Measurements from ENCODE around the gene AMPH.

DNA sequence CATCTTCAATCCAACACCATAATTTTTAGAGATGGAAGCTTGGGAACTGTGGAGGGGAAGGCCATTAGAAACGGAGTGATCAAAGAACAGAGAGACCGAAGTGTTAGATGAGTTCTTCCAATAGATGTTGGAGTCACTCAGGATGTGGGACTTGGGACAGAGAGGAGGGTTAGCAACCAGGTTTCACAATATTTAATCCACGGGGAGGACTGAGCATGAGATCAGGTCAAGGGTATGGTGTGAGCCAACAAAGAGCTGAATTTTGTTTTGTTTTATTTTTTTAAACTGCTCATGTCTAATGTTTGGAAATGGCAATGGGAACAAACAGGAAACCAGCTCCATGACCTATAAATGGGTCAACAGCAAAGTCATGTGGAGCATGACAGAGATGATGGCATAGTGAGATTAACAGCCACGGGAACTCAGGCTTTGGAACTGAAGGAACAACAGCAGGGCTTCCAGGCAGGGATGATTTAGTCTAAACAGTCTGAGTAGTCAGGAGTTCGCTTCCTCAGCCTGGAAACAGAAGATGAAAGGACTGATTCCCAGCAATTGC, 38.9 kb upstream of the AMPH start:
- TF ChIP-seq POLR2A (IDR thresholded peaks at IDR 0.05; ENCODE audit: low read depth, low read length), result no peak
- no peak for TF ChIP-seq TAF1 (IDR thresholded peaks at IDR 0.05; ENCODE audit: low read depth, low read length)

All from GM12891 (cell line).